Thyroid gland (tissue), 4 donors: ENCODE measurements around the gene CTIF.

Experiments
- POLR2A ChIP-seq, 2 donors: fragments of 450-650 bp; IDR thresholded peaks; one replicate each; pipeline ENCODE4 v1.6.1; 2017; ENCODE audit warnings: antibody characterized with exemption in 2 of 2, mild to moderate bottlenecking in 2 of 2, moderate library complexity in 1 of 2
- TF ChIP-seq, protein P1 (sequence below), 6 experiments: fragments of 200-600 bp in 3 of 6; fragments of 450-650 bp in 3 of 6; sonication (generic) in 3 of 6; IDR thresholded peaks; one replicate each; pipeline ENCODE4 v1.5.1; 2016 to 2019; ENCODE audit warnings: antibody characterized with exemption in 6 of 6, mild to moderate bottlenecking in 2 of 6, inconsistent platforms in 1 of 6, moderate library complexity in 1 of 6

DNA sequence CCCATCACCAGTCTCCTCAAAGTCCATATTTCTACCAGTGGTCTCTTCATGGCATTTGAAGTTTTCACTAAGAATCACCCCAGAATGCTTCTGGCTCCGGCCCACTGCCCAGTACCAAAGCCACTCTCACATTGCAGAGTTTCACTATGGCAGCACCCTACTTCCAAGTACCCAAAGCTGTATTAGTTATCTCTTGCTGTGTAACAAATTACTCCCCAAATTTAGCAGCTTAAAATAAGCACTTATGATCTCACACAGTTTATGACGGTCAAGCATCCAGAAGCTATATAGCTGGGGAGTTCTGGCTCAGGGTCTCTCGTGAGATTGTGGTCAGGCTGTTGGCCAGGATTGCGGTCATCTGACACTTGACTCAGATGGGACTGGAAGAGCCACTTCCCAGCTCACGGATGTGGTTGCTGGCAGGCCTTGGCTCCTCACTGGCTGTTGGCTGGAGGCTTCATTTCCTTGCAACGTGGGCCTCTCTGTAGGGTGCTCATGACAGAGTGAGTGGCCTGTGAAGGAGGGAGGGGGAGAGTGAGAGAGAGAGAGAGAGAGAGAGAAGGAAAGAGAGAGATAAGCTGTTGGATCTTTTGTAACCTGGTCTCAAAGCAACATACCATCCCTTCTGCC lies 189.5 kb downstream of the CTIF start:
- TF ChIP-seq, protein P1, sequence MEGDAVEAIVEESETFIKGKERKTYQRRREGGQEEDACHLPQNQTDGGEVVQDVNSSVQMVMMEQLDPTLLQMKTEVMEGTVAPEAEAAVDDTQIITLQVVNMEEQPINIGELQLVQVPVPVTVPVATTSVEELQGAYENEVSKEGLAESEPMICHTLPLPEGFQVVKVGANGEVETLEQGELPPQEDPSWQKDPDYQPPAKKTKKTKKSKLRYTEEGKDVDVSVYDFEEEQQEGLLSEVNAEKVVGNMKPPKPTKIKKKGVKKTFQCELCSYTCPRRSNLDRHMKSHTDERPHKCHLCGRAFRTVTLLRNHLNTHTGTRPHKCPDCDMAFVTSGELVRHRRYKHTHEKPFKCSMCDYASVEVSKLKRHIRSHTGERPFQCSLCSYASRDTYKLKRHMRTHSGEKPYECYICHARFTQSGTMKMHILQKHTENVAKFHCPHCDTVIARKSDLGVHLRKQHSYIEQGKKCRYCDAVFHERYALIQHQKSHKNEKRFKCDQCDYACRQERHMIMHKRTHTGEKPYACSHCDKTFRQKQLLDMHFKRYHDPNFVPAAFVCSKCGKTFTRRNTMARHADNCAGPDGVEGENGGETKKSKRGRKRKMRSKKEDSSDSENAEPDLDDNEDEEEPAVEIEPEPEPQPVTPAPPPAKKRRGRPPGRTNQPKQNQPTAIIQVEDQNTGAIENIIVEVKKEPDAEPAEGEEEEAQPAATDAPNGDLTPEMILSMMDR (IDR thresholded peaks at IDR 0.05) = no peak
- no peak for TF ChIP-seq POLR2A (IDR thresholded peaks at IDR 0.05)
